Kasumi-1 (cell line): ENCODE measurements around the gene CRY2.

ENCODE experiments used
- DNase-seq, 2 experiments: peaks; one replicate each; lab custom pipeline; 2025; lab: John Stamatoyannopoulos, UW

Gene CRY2

GRCh38 chr11:45848654-45849081 lies 1.4 kb downstream of the CRY2 start:
- no peak for DNase-seq

- DNase-seq, result no peak
Observed at GRCh38 chr11:45850446-45850845, 3.2 kb downstream of the CRY2 start.

- DNase-seq, result no peak
Observed at GRCh38 chr11:45851228-45851627, 4.0 kb downstream of the CRY2 start.

- DNase-seq, result no peak
Observed at GRCh38 chr11:45852018-45852711, 4.9 kb downstream of the CRY2 start.

- DNase-seq, result no peak
Observed at GRCh38 chr11:45852712-45853101, 5.4 kb downstream of the CRY2 start.

- no peak for DNase-seq
Observed at GRCh38 chr11:45853332-45854219, 6.3 kb downstream of the CRY2 start.

GRCh38 chr11:45855308-45855707 lies 8.0 kb downstream of the CRY2 start:
- no peak for DNase-seq

GRCh38 chr11:45856044-45856468 lies 8.8 kb downstream of the CRY2 start:
- DNase-seq, result no peak

GRCh38 chr11:45857961-45858474 lies 10.7 kb downstream of the CRY2 start:
- peak in 1 of 2 experiments; percentile 8 for DNase-seq

GRCh38 chr11:45858751-45859398 lies 11.6 kb downstream of the CRY2 start:
- DNase-seq, result no peak

- no peak for DNase-seq
Observed at GRCh38 chr11:45859661-45860140, 12.4 kb downstream of the CRY2 start.

GRCh38 chr11:45860348-45860747 lies 13.1 kb downstream of the CRY2 start:
- DNase-seq, result no peak

- DNase-seq, result no peak
Observed at GRCh38 chr11:45860764-45861510, 13.7 kb downstream of the CRY2 start.

- no peak for DNase-seq
Observed at GRCh38 chr11:45864041-45864440, 16.8 kb downstream of the CRY2 start.

- no peak for DNase-seq
Observed at GRCh38 chr11:45869551-45869950, 22.3 kb downstream of the CRY2 start.

GRCh38 chr11:45870706-45871105 lies 23.4 kb downstream of the CRY2 start:
- DNase-seq, result no peak

- no peak for DNase-seq
Observed at GRCh38 chr11:45871638-45872037, 24.4 kb downstream of the CRY2 start.

GRCh38 chr11:45872651-45873356 lies 25.5 kb downstream of the CRY2 start:
- peak; percentile 45 to 54 for DNase-seq

- no peak for DNase-seq
Observed at GRCh38 chr11:45876401-45876800, 29.1 kb downstream of the CRY2 start.

GRCh38 chr11:45877221-45877620 lies 29.9 kb downstream of the CRY2 start:
- no peak for DNase-seq

GRCh38 chr11:45877845-45878244 lies 30.6 kb downstream of the CRY2 start:
- no peak for DNase-seq
